Heart right ventricle (tissue), 16 donors: Measurements from ENCODE around the gene ITGAX. TPM values are rescaled to one million over a fixed set of nuclear protein-coding genes. Genes with fewer than 3 reads are reported as not detected.

Experiments
- ATAC-seq, 8 donors: fragments of 200-7000 bp; cut with Tn5 transposase; one replicate each; pipeline ENCODE4 v1.9.1; 2020; ENCODE audit warnings: mild to moderate bottlenecking in 8 of 8, moderate library complexity in 8 of 8, moderate number of reproducible peaks in 1 of 8
- DNase-seq, 2 donors: peaks; one replicate each; pipeline ENCODE4 v3.0.0-alpha.2; 2020
- H3K27ac ChIP-seq, 10 donors: fragments of 200-600 bp; sonication (generic) in 2 of 10; one replicate each; pipeline versions ENCODE4 v1.5.0 to v1.8.0; 2020 to 2022; ENCODE audit warnings: mild to moderate bottlenecking in 3 of 10
- H3K27me3 ChIP-seq, 7 donors: fragments of 200-600 bp; one replicate each; pipeline ENCODE4 v1.8.0; 2021 to 2022; ENCODE audit warnings: mild to moderate bottlenecking in 2 of 7
- H3K36me3 ChIP-seq, 9 donors: fragments of 200-600 bp; sonication (generic) in 1 of 9; one replicate each; pipeline versions ENCODE4 v1.5.0 to v1.8.0; 2020 to 2022; ENCODE audit warnings: mild to moderate bottlenecking in 2 of 9
- H3K4me1 ChIP-seq, 9 donors: fragments of 200-600 bp; sonication (generic) in 1 of 9; one replicate each; pipeline versions ENCODE4 v1.5.0 to v1.8.0; 2020 to 2022; ENCODE audit warnings: mild to moderate bottlenecking in 4 of 9
- H3K4me3 ChIP-seq, 10 donors: fragments of 200-600 bp; sonication (generic) in 2 of 10; one replicate each; pipeline versions ENCODE4 v1.5.0 to v1.8.0; 2020 to 2022; ENCODE audit warnings: mild to moderate bottlenecking in 7 of 10, moderate library complexity in 2 of 10
- H3K9me3 ChIP-seq, 11 donors: fragments of 200-600 bp in 10 of 11; sonication (generic) in 2 of 11; one replicate each; pipeline versions ENCODE4 v1.5.0 to v1.8.0; 2013 to 2022; ENCODE audit warnings: mild to moderate bottlenecking in 2 of 11, control low read depth in 1 of 11, moderate library complexity in 1 of 11
- CTCF ChIP-seq, 9 donors: fragments of 200-600 bp; sonication (generic) in 2 of 9; IDR thresholded peaks; one replicate each; pipeline versions ENCODE4 v1.5.0 to v1.8.0; 2021 to 2022; ENCODE audit warnings: antibody characterized with exemption in 9 of 9, mild to moderate bottlenecking in 5 of 9, moderate library complexity in 1 of 9
- WGBS, 2 donors: extraction: QIAGEN DNeasy Blood & Tissue Kit; methylation state at CpG; one replicate each; pipeline ENCODE4 v1.1.7; 2013; ENCODE audit warnings: inconsistent platforms in 1 of 2; 5-methylcytosine and 5-hydroxymethylcytosine counted together
- intact Hi-C, 10 donors: fragments of 100-400 bp; cut with DNase I; formaldehyde crosslinking; loops; one replicate each; pipeline versions ENCODE4 v1.11.1 to v1.14.2; 2022
- polyA plus RNA-seq, 2 donors: library from polyadenylated mRNA; stranded (reverse); fragments of 200-250 nt; gene quantifications; one replicate each; pipeline ENCODE4 v1.2.3, GENCODE V29; 2013
- total RNA-seq, 10 donors: library from RNA; stranded (reverse); fragmentation: NEBNext Ultra II Directional in 3 of 10; extraction: Animal tissue kit (Norgen Biotek cat#: 25700) in 3 of 10; gene quantifications; one replicate each; pipeline versions ENCODE4 v1.2.1 to v1.2.4, GENCODE V29; 2021 to 2023
- donor health status: Arrhythmogenic right ventricular cardiomyopathy.
- donor health status: ischemic (EF 13 %, LVEDD 7.1; RV severe dilation, severe dysfunction).
- donor health status: healthy with polysubstance abuse.
- donor health status: DM: no; HTN: yes; CAD: no.
- donor health status: DM: no; HTN: no; CAD: no.
- donor health status: ischemic (EF 25% LVEDD 6.9; RV normal size, moderate dysfunction).
- donor health status: ischemic (EF 25% LVEDD 5.7; RV mildly dilated, moderate dysfunction).
- donor health status: healthy.
- donor health status: DM: yes; HTN: yes; CAD: no.
- donor health status: Ischemic cardiomyopathy.
- donor health status: ischemic (EF 35%, LVEDD 5.7; RV mildly dilated, moderate dysfunction).
- donor health status: nonischemic (EF 11% LVEDD 7.7; RV severe dilation, severe dysfunction).
- donor health status: DM: yes; HTN: yes; CAD: no.
- donor health status: PGD.
- donor health status: ischemic (EF 29% LVEDD 5.4; RV normal size, mild dysfunction).
- donor health status: nonischemic (EF 23%, LVEDD 6.1; RV moderate dilation, normal function).

The ITGAX gene
- total and polyA plus RNA-seq, 12 donors = 0.79 to 18.5 (median 1.9) TPM

- ATAC-seq = no peak
- 58 to 63% methylated on average over 3 of the region's 3 CpGs for WGBS, 2 donors
- TF ChIP-seq CTCF (IDR thresholded peaks at IDR 0.05) = no peak
- intact Hi-C loops = loop anchor here in 1 of 10 donors (10.0 kb wide), 1 partner anchor 155 kb away; the partner anchor contains the start of gene ITGAM
- H3K27ac ChIP-seq = no peak overlapping the region
- no peaks in the 10 kb centered on the region for H3K36me3 ChIP-seq
- H3K27me3 ChIP-seq = peaks cover 0 to 21% (median 4%) of the 10 kb centered on the region in 7 donors
- H3K4me3 ChIP-seq = no peak overlapping the region
- H3K9me3 ChIP-seq = no peaks in the 10 kb centered on the region
- no peak for DNase-seq
- no peaks in the 10 kb centered on the region for H3K4me1 ChIP-seq
Measured at GRCh38 chr16:31409433-31409832, 54.5 kb downstream of the ITGAX start.

GRCh38 chr16:31410082-31410481, 55.1 kb downstream of the ITGAX start:
- ATAC-seq (no peak), DNase-seq (no peak)
- no peaks in the 10 kb centered on the region for H3K36me3 ChIP-seq
- TF ChIP-seq CTCF (IDR thresholded peaks at IDR 0.05) = no peak
- intact Hi-C loops = no loop called here
- H3K27me3 ChIP-seq = peaks cover 0 to 21% (median 4%) of the 10 kb centered on the region in 7 donors
- no peak overlapping the region for H3K4me3 ChIP-seq
- H3K4me1 ChIP-seq = no peaks in the 10 kb centered on the region
- no peaks in the 10 kb centered on the region for H3K9me3 ChIP-seq
- WGBS, 2 donors = 77 to 81% methylated on average over 9 of the region's 9 CpGs
- H3K27ac ChIP-seq = no peak overlapping the region

- Histone ChIP-seq H3K4me3 (no peak overlapping the region), H3K27ac (no peak overlapping the region), H3K36me3 (no peaks in the 10 kb centered on the region), H3K27me3 (peaks cover 0 to 21% (median 4%) of the 10 kb centered on the region in 7 donors), H3K9me3 (no peaks in the 10 kb centered on the region), H3K4me1 (no peaks in the 10 kb centered on the region)
- no peak for TF ChIP-seq CTCF (IDR thresholded peaks at IDR 0.05)
- intact Hi-C loops = no loop called here
- 80 to 83% methylated on average over 22 of the region's 22 CpGs for WGBS, 2 donors
- ATAC-seq (peak in 2 of 8 donors; percentile 28 to 35), DNase-seq (no peak)
Measured at GRCh38 chr16:31411024-31411844, 56.3 kb downstream of the ITGAX start.

- H3K9me3 ChIP-seq = no peaks in the 10 kb centered on the region
- intact Hi-C loops = no loop called here
- no peaks in the 10 kb centered on the region for H3K4me1 ChIP-seq
- ATAC-seq = peak in 1 of 8 donors; percentile 9
- no peak overlapping the region for H3K4me3 ChIP-seq
- peaks cover 0 to 21% (median 4%) of the 10 kb centered on the region in 7 donors for H3K27me3 ChIP-seq
- H3K36me3 ChIP-seq = no peaks in the 10 kb centered on the region
- H3K27ac ChIP-seq = no peak overlapping the region
- WGBS, 2 donors = 79 to 85% methylated on average over 10 of the region's 10 CpGs
- no peak for TF ChIP-seq CTCF (IDR thresholded peaks at IDR 0.05)
- no peak for DNase-seq
Measured at GRCh38 chr16:31412750-31413149, 57.8 kb downstream of the ITGAX start.
